OCI-M2 (cell line): ENCODE data around the gene MLN.

Experiments used
- DNase-seq: peaks from one replicate; lab custom pipeline; 2025; ENCODE audit not compliant: unreplicated experiment; lab: John Stamatoyannopoulos, UW

The MLN gene

GRCh38 chr6:33816911-33817310 is 13.1 kb upstream of the MLN start:
- DNase-seq, result no peak

GRCh38 chr6:33815854-33816253 is 12.1 kb upstream of the MLN start:
- no peak for DNase-seq

GRCh38 chr6:33813990-33814985 is 10.5 kb upstream of the MLN start:
- no peak for DNase-seq

- DNase-seq, result no peak
Observed at GRCh38 chr6:33813246-33813904, 9.6 kb upstream of the MLN start.

- DNase-seq, result no peak
Observed at GRCh38 chr6:33812669-33813068, 8.9 kb upstream of the MLN start.

GRCh38 chr6:33809594-33809993 is 5.8 kb upstream of the MLN start:
- no peak for DNase-seq

GRCh38 chr6:33808641-33809180 is 4.9 kb upstream of the MLN start:
- no peak for DNase-seq

GRCh38 chr6:33807606-33808005 is 3.8 kb upstream of the MLN start:
- no peak for DNase-seq

- DNase-seq, result no peak
Observed at GRCh38 chr6:33806841-33807240, 3.0 kb upstream of the MLN start.

- DNase-seq, result no peak
Observed at GRCh38 chr6:33802186-33802958, 1.4 kb downstream of the MLN start.

GRCh38 chr6:33801611-33802010 is 2.2 kb downstream of the MLN start:
- DNase-seq, result no peak

- DNase-seq, result no peak
Observed at GRCh38 chr6:33800248-33800969, 3.4 kb downstream of the MLN start.

GRCh38 chr6:33799454-33800113 is 4.2 kb downstream of the MLN start:
- DNase-seq, result no peak

GRCh38 chr6:33798343-33798848 is 5.4 kb downstream of the MLN start:
- DNase-seq, result no peak

- no peak for DNase-seq
Observed at GRCh38 chr6:33797626-33798342, 6.0 kb downstream of the MLN start.

- DNase-seq, result no peak
Observed at GRCh38 chr6:33794910-33795623, 8.7 kb downstream of the MLN start.

GRCh38 chr6:33792981-33793380 is 10.8 kb downstream of the MLN start:
- DNase-seq, result no peak

- no peak for DNase-seq
Observed at GRCh38 chr6:33791620-33792019, 12.2 kb downstream of the MLN start.

- DNase-seq, result no peak
Observed at GRCh38 chr6:33790910-33791309, 12.9 kb downstream of the MLN start.
